CD4-positive, alpha-beta T cell (primary cell): ENCODE data around the gene CACNA2D4. TPM values are rescaled to one million over a fixed set of nuclear protein-coding genes. Genes with fewer than 3 reads are reported as not detected.

Experiments used
- ATAC-seq: fragments of 200-7000 bp; cut with Tn5 transposase; one replicate; pipeline ENCODE4 v1.10.0; 2022; ENCODE audit warnings: mild to moderate bottlenecking; ENCODE audit not compliant: poor library complexity
- CTCF ChIA-PET: fragments of 350-600 bp; sonication (Branson Sonifier 250); formaldehyde crosslinking; loops from one replicate; lab custom pipeline; 2021; ENCODE audit warnings: antibody characterized with exemption, inconsistent platforms; lab: Charles Lee
- POLR2A ChIA-PET: fragments of 350-600 bp; sonication (Branson Sonifier 250); formaldehyde crosslinking; loops from one replicate; lab custom pipeline; 2021; ENCODE audit warnings: antibody characterized with exemption, inconsistent platforms; lab: Charles Lee
- DNase-seq, 14 experiments: peaks; one replicate each; pipeline ENCODE4 v3.0.0-alpha.2; 2013 to 2020; ENCODE audit warnings: mixed read lengths in 2 of 14
- H3K27ac ChIP-seq, 2 donors: one replicate each; pipeline versions ENCODE4 v1.5.1 to v1.7.0; 2013; ENCODE audit warnings: low read length in 2 of 2, low read depth in 1 of 2, mild to moderate bottlenecking in 1 of 2
- H3K27me3 ChIP-seq, 2 experiments: 1 replicate in 1 of 2; 2 replicates in 1 of 2; pipeline versions ENCODE4 v1.6.1 to v1.7.0; 2013; ENCODE audit warnings: low read length in 2 of 2, control low read depth in 1 of 2, mild to moderate bottlenecking in 1 of 2, moderate library complexity in 1 of 2; ENCODE audit not compliant: insufficient read depth in 2 of 2, control insufficient read depth in 1 of 2
- H3K36me3 ChIP-seq: one replicate; pipeline ENCODE4 v1.6.1; 2013; ENCODE audit warnings: low read length, control low read depth; ENCODE audit not compliant: insufficient read depth
- H3K4me1 ChIP-seq: one replicate; pipeline ENCODE4 v1.6.1; 2013; ENCODE audit warnings: low read length, control low read depth; ENCODE audit not compliant: insufficient read depth
- H3K4me3 ChIP-seq: one replicate; pipeline ENCODE4 v1.5.1; 2013; ENCODE audit warnings: mild to moderate bottlenecking, low read length, moderate library complexity
- H3K9me3 ChIP-seq, 2 experiments: 1 replicate in 1 of 2; 2 replicates in 1 of 2; pipeline versions ENCODE4 v1.6.1 to v1.7.0; 2013; ENCODE audit warnings: low read length in 2 of 2, mild to moderate bottlenecking in 2 of 2, control low read depth in 1 of 2, moderate library complexity in 1 of 2; ENCODE audit not compliant: control insufficient read depth in 1 of 2, insufficient read depth in 1 of 2
- H3K27ac Mint-ChIP-seq: one replicate; pipeline ENCODE4 v1.8.0; 2020; ENCODE audit warnings: mixed read lengths
- H3K27me3 Mint-ChIP-seq: one replicate; pipeline ENCODE4 v1.8.0; 2021; ENCODE audit warnings: mixed read lengths
- H3K36me3 Mint-ChIP-seq: one replicate; pipeline ENCODE4 v1.8.0; 2021; ENCODE audit warnings: low read depth, mixed read lengths
- H3K4me1 Mint-ChIP-seq: one replicate; pipeline ENCODE4 v1.8.0; 2021; ENCODE audit warnings: low read depth, mixed read lengths
- H3K4me3 Mint-ChIP-seq: one replicate; pipeline ENCODE4 v1.8.0; 2020; ENCODE audit warnings: mild to moderate bottlenecking, mixed read lengths
- H3K9me3 Mint-ChIP-seq: one replicate; pipeline ENCODE4 v1.8.0; 2020; ENCODE audit warnings: mixed read lengths
- intact Hi-C, 2 experiments: fragments of 100-400 bp; cut with DNase I in 1 of 2; cut with micrococcal nuclease in 1 of 2; formaldehyde crosslinking; loops; one replicate each; pipeline versions ENCODE4 v1.15.1 to v1.9.0; 2023 to 2025; cut with DNase I, micrococcal nuclease
- total RNA-seq, 174 experiments: library from RNA in 2 of 174; stranded (reverse) in 2 of 174; gene quantifications; one replicate each; pipeline ENCODE4 v1.2.3 and lab custom pipeline; 2021 to 2026
- TF ChIP-seq, protein P1 (sequence below): fragments of 200-600 bp; IDR thresholded peaks from one replicate; pipeline ENCODE4 v1.8.0; 2022; ENCODE audit warnings: antibody characterized with exemption, mild to moderate bottlenecking

CACNA2D4 gene
- total RNA-seq, 2 experiments from 2014 or later: 10.5 to 11.3 TPM

DNA sequence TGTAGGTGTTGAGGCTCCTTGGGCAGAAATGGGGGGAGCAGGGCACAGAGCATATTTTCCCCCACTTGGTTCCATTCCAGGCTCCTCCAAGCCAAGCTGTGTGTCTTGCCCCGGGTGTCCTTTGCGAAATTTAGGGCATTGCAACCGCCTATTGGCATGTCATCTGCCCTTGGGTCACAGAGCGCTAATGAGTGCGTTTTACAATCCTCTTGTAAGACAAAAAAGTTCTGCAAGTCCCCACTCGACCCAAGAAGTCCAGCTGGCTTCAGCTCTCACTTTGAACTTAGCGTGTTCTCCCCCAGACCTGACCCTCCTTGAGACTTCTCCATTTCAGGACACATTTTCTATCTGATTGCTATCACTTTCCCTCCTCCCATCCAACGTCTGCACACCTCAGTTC, 104.2 kb downstream of the CACNA2D4 start:
- no peaks in the 10 kb centered on the region for H3K9me3 Mint-ChIP-seq
- TF ChIP-seq, protein P1, sequence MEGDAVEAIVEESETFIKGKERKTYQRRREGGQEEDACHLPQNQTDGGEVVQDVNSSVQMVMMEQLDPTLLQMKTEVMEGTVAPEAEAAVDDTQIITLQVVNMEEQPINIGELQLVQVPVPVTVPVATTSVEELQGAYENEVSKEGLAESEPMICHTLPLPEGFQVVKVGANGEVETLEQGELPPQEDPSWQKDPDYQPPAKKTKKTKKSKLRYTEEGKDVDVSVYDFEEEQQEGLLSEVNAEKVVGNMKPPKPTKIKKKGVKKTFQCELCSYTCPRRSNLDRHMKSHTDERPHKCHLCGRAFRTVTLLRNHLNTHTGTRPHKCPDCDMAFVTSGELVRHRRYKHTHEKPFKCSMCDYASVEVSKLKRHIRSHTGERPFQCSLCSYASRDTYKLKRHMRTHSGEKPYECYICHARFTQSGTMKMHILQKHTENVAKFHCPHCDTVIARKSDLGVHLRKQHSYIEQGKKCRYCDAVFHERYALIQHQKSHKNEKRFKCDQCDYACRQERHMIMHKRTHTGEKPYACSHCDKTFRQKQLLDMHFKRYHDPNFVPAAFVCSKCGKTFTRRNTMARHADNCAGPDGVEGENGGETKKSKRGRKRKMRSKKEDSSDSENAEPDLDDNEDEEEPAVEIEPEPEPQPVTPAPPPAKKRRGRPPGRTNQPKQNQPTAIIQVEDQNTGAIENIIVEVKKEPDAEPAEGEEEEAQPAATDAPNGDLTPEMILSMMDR: no peak
- ChIA-PET POLR2A (no interaction called here), CTCF (no interaction called here)
- Histone ChIP-seq H3K36me3 (no peaks in the 10 kb centered on the region), H3K4me3 (no peak overlapping the region), H3K4me1 (peaks cover 44% of the 10 kb centered on the region), H3K9me3 (peaks cover 0 to 3% of the 10 kb centered on the region in 2 experiments), H3K27me3 (peaks cover 0 to 4% of the 10 kb centered on the region in 2 experiments), H3K27ac (no peak overlapping the region)
- peaks cover 4% of the 10 kb centered on the region for H3K27me3 Mint-ChIP-seq
- intact Hi-C loops: no loop called here
- no peak overlapping the region for H3K4me3 Mint-ChIP-seq
- ATAC-seq (no peak), DNase-seq (no peak)
- H3K36me3 Mint-ChIP-seq: no peaks in the 10 kb centered on the region
- H3K27ac Mint-ChIP-seq: no peak overlapping the region
- peaks cover 14% of the 10 kb centered on the region for H3K4me1 Mint-ChIP-seq

DNA sequence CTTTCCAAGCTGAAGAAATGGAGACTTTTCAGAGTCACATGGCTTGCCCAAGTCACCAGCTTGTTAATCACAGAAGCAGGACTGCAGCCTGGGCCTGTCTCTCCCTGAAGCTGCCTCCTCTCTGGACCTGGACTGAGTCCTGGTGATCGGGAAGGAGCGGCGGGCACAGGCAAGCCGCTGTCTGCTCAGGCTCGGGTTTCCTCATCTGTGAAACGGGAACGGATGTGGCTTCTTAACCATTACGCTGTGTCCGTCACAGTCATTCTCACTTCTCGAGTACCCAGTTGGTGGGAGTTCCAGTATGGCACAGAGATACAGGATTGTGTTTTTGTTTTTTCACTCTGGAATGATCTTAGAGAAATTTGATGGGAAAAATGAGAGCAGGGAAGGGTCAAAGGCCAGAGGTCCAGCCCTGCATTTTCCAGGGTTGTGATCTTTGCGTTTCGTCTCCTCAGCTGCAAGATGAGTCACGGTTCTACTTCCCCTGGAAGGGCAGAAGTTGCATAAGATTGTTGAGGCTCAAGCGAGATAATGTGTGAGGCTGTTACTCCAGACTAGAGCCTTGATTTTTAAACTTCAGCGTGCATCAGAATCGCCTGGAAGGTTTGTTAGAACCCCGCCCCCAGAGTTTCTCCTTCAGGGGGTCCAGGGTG, 105.7 kb downstream of the CACNA2D4 start:
- Histone ChIP-seq H3K9me3 (peaks cover 0 to 3% of the 10 kb centered on the region in 2 experiments), H3K27me3 (no peaks in the 10 kb centered on the region), H3K4me3 (peak overlapping the region; percentile 5), H3K27ac (no peak overlapping the region), H3K36me3 (no peaks in the 10 kb centered on the region), H3K4me1 (peaks cover 58% of the 10 kb centered on the region)
- no peak for ATAC-seq
- CTCF ChIA-PET: interaction anchor here (2.0 kb wide), 1 partner anchor 22 kb away, joined by 5 read pairs; no protein-coding TSS in a partner anchor
- Mint-ChIP-seq H3K9me3 (no peaks in the 10 kb centered on the region), H3K27ac (peak overlapping the region; percentile 15), H3K27me3 (no peaks in the 10 kb centered on the region), H3K36me3 (no peaks in the 10 kb centered on the region), H3K4me3 (no peak overlapping the region), H3K4me1 (peaks cover 14% of the 10 kb centered on the region)
- peak in 3 of 14 experiments; percentile 35 to 65 (median 59) for DNase-seq
- intact Hi-C loops: no loop called here
- TF ChIP-seq, protein P1: no peak
- POLR2A ChIA-PET: no interaction called here

DNA sequence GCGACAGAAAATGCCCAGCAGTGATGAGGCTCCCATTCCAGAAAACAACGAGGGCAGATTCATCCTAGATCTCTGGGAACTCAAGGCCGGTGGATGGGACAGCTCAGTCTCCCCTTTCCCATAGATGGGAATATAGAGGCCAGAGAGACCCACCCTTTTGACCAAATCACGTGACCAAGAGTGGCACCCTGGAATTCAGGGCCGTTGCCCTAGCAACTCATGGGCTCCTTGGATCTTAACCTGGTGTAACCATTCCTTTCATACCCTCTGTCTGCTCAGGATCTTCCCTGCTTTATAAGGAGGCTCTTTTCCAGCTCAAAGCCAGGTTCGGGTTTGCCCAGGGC, 106.5 kb downstream of the CACNA2D4 start:
- peaks cover 0 to 3% of the 10 kb centered on the region in 2 experiments for H3K9me3 ChIP-seq
- peak overlapping the region in 1 of 2 donors; percentile 37 for H3K27ac ChIP-seq
- no peaks in the 10 kb centered on the region for H3K9me3 Mint-ChIP-seq
- peaks cover 14% of the 10 kb centered on the region for H3K4me1 Mint-ChIP-seq
- ATAC-seq: no peak
- no peak for DNase-seq
- no peaks in the 10 kb centered on the region for H3K36me3 Mint-ChIP-seq
- CTCF ChIA-PET: interaction anchor here (2.0 kb wide), 1 partner anchor 21 kb away, joined by 5 read pairs; no protein-coding TSS in a partner anchor
- POLR2A ChIA-PET: interaction anchor here (0.6 kb wide), 1 partner anchor 66 kb away, joined by 3 read pairs; no protein-coding TSS in a partner anchor
- peak overlapping the region; percentile 53 for H3K4me3 ChIP-seq
- no peaks in the 10 kb centered on the region for H3K36me3 ChIP-seq
- H3K27ac Mint-ChIP-seq: peak overlapping the region; percentile 63
- TF ChIP-seq, protein P1: no peak
- H3K4me1 ChIP-seq: peaks cover 64% of the 10 kb centered on the region
- H3K27me3 ChIP-seq: no peaks in the 10 kb centered on the region
- H3K27me3 Mint-ChIP-seq: no peaks in the 10 kb centered on the region
- intact Hi-C loops: no loop called here
- H3K4me3 Mint-ChIP-seq: peak overlapping the region; percentile 56
